GM19238 (cell line): ENCODE measurements around the gene EYA4.

Experiments used
- DNase-seq: peaks from one replicate; pipeline ENCODE4 v3.0.0; 2011; ENCODE audit warnings: low spot score; ENCODE audit not compliant: insufficient read length

Gene EYA4

DNA sequence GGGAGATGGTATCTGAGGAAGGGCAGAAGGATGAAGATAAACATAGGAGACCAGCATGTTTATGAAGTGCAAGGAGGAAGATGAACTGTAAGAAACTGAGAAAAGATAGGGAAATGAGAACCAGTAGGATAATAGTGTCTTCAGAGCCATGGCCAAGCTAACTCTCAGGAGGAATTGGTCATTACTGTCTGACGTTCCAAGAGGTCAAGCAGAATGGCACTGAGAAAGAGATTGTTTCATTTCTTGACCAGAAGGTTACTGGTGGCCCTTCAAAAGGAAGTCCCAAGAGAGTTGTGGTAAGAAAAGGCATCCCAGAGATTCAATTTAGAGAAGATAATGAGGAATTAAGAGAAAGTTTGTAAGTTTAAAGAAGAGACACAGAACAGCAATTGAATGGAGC lies 47.5 kb downstream of the EYA4 start:
- DNase-seq, result no peak

DNA sequence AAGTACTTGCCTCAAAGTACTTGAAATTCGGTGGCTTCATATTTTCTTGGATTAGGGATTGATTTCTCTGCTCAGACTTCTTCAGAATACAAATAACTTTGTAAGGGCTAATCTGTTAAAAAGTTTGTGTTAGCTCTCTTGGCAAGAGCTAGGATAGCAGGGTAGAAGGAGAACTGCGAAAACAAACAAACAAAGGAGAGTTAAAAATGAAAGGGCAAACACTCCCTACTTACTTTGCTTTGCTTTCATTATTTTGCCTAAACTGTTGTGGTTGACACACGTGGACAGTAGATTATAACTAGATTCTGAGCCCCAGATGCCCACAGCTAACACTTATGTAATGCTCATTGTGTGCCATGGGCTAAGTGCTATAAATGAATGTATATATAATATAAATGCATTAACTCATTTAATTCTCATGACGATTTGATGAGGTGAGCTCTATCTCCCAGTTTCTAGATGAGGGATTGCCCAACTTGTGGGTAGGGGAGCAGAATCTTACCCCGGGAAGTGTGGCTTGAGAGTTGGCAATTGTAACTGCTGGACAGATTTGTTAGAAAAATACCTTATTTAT lies 48.7 kb downstream of the EYA4 start:
- no peak for DNase-seq

DNA sequence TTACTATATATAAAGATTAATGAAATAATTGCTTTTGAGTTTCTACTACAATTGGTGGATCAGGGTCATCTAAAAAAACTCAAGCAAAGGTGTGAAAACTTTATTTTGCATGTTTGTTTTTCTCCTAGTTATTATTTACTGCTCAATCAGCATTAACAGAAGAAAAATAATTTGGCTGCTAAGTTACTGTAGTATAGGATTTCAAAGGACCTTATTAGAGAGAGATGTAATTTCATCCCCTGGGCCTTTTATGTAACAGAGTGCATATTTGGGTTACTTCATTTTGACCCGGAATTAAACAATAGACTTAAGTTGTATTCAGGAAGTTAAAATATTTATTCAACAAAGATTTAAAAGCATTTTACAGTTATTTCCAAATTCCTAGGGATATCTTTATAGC lies 49.8 kb downstream of the EYA4 start:
- DNase-seq, result no peak

DNA sequence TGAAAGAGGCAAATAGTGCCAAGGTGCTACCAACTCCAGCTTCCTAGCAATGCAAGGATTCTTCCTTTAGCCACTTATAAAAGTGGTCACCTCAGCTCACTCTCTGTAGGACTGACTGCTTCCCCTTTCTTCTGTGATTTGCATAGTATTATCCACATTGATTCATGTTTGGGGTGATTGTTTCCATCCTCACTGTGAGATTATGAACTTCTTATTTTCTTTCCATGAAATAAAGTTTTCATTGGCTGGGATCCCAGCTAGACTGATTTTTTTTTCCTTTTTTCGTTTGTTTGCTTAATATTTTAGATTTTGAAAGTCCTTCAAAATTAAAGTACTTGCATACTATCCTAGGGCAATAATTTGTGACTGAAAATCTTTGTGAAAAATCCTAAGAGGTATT lies 50.5 kb downstream of the EYA4 start:
- no peak for DNase-seq

DNA sequence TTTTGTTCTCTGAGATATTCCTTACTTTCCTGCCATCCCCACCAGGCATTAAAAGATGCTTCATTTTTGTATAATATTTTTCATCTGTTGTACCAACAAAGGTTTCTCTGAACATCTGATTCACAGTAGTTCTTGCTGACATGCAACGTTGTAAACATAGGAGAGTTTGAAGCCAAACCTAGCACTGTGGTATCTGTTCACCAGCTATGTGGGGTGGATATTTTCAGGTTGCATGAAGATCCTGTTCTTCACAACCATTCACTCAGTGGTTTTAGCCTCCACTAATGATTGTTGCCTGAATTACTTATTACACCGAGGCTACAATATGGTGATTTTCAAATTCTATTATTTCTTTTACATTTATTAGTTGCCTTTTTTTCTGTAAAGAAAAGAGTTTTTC lies 56.5 kb downstream of the EYA4 start:
- no peak for DNase-seq

DNA sequence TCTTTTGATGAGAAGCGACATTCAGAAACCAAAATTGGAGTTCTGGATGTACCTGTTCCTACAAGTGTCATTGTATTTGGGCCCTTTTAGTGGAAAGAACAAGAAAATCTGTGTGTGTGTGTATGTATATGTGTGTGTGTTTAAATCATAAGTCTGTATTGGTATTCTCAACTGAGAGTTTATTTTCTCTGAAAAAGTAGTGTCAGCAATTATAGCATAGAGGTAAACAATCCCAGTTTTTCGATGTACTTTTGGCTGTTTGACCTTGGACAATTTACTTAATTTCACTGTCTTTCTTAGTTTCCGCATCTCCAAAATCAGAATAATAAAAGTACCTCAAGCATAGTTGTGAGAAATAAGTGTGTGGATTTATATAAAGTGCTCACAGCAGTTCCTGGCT lies 57.2 kb downstream of the EYA4 start:
- no peak for DNase-seq

DNA sequence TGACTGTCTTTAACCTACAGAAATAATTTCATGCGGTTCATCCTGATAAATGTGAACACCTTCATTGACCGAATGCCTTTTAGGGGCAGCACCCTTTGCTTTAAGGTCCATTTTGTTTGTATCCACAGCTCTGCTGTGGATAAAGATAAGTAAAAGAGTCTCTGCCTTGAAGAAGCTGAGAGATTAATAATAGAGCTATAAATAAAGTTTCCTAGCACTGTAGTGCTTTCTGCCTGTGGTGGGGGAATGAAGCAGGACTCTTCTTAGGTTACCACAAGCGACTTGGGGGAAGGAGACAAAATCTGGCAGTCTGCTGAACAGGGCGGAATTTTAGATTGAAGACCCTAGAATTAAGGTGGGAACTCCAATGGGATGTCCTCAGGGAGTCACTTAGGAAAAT lies 57.6 kb downstream of the EYA4 start:
- no peak for DNase-seq

DNA sequence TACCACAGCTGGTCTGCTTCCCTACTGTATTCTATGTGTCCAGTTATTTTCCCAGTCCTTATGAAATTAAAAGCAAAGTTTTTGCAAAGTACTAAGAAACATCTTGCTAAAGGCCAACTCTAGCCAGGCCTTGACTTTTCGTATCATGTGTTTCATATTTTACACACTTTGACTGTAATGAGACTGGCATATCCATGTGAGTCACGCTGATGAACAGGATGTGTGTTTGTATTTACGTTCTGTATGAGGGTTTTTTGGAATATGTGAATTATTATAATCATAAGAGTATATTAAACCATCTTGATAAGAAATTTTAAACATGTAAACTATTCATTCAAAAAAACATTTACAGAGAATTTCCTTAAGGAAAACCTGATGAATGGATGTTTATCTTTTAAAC lies 59.7 kb downstream of the EYA4 start:
- no peak for DNase-seq

DNA sequence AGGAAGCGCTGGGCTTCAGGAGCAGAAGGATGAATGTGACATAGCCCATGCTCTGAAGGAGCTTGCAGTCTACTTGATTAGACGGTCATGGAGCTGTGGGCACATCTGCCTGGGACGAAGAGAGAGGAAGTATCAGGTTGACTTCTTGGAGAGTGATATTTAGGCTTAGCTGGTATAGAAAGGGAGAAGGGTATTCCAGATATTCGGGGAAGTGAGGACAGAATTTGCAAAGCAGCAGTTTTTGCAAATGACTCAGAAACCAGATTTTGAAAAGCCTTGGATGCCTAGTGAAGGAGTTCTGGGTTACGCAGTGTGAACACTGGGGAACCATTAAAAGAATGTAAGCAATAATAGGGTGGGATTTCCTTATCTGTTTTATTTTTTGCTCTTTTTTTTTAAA lies 60.7 kb downstream of the EYA4 start:
- no peak for DNase-seq

DNA sequence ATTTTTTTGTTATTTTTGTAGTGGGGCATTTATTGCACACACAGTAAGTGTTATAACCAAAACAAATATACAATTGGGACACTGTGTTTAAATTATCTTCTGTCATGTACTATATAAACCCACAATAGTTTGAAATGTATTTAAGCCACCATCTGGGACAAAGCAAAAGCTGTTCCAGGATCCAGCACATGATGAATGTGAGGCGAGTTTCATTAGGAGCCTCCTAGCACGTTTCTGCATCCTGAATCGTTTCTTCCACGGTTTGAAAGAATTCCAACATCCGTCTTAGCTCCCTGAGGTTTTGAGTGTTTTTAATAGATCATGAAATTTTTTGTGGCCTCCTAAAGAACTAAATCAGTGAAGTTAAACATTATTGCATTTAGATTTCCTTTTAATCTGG lies 65.8 kb downstream of the EYA4 start:
- DNase-seq, result no peak

DNA sequence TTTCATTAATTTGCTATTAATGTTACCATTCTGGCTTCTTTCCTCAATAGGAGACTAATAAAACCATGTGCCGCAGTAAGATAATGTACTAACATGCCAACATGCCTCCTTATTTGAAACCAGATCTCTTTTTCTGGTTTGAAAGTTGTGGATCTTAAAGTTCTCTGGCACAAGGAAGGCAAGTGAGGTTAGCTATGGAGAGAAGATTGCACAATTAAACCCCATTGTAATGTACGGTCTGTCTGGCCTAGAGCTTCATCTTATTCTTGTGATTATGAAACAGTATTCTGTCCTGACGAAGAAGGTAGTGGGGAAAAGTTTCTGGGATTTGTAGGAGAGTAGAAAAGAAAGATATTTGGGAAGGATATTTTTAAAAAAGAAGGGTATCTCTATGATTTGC lies 68.4 kb downstream of the EYA4 start:
- no peak for DNase-seq

DNA sequence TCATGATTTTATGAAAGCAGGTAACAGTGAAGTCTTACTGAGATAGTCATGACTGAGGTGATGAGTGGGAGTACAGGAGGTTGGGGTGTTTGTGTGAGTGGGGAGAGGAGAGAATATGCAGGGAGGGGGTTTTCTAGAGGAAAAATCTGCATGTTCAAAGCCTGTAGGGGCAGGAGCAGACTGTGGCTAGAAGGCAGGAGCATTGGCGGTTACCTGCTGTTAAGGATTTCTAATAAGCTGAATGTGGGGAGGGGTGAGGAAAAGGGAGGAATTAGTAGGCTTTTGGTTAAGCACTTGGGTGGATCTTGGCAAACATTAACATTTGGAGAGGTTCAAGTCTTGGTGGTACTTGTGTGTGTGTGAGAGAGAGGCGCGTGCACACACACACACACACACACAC lies 70.8 kb downstream of the EYA4 start:
- no peak for DNase-seq

DNA sequence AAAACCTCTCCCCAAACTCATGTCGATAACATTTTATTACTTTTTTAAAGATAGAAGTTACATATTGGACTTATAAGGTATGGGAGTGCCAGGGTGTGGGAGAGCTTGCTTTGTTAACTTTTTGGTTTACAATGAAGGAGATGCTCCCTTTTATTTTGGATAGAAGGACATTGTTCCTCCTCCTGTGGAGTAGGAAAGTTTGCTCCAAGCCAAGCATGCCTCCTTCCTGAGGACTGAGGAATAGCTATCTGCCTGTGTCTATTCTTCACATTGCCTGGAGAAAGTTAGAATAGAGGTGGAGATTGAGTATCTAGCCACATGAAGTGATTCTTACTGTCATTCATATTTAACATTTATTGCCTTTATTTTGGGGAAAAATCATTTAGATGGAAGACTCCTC lies 71.9 kb downstream of the EYA4 start:
- no peak for DNase-seq

DNA sequence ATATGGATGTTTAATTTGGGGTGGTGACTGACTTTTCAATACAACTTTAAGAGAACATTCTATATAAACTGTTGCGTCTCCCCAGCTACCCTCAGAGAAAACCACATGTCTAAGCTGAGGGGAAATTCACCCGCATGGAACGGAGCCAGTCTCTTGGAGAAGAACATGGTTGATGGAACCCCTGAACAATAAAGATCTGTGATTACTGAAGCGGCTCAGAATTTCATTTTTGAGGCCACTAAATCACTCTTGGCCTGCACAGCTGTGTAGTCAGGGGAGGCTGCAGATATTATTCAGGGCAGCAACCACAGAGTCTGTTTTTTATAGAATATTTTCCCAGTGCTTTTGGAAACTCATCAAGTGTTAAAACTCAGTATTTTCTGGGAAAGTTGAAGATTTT lies 73.8 kb downstream of the EYA4 start:
- DNase-seq, result no peak

DNA sequence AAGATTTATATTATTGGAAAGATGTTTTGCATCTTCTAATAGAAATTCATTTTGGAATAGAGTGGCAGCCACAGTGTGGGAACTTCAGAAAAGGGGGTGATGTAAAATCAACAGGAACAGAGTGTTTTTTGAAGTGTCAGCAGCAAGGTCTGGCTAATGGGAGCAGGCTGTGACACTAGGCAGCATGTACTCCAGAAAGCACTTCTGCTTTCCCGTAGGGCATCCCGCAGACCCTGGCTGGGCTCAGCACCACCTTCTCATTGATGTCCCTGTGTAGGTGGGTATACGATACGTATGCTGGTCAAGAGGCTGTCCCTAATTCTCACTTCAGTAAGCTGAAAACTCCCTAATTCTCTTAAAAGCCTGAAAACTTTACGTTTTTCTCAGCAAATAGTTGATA lies 74.7 kb downstream of the EYA4 start:
- no peak for DNase-seq

DNA sequence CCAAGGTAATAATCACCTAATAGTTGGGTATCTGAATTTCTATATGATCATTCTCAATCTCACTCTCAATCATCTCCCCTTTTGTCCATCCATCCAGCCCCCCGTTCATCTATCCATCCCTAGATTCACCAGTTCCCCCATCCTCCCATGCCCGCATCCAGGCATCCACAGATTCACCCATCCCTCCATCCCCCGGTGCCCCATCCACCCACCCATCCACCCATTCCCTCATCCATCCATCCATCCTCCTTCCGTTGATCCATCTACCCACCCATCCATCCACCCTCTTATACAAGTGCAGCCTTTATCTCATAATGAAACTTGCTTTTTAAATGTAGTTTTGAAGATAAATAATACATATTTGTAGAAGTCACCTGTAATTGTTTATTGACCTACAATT lies 76.5 kb downstream of the EYA4 start:
- no peak for DNase-seq

DNA sequence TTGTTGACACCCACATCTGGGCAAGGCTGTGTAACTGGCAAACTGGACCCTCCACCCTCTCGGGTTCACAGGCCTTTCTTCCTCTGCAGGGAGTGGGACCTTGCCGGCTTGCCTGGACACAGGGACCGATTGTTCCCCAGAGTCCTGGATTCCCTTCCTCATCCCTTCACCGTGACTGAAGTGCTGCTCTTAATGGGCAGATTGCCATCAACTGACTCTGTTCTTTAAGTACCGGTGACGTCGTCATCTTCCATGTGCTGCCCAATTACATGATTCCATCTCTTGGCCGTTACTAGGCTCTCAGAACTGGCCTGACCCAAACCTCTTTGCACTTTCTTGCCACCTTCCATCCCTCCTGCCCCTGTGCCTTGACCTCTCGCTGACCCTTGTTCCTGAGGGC lies 85.4 kb downstream of the EYA4 start:
- DNase-seq, result no peak

DNA sequence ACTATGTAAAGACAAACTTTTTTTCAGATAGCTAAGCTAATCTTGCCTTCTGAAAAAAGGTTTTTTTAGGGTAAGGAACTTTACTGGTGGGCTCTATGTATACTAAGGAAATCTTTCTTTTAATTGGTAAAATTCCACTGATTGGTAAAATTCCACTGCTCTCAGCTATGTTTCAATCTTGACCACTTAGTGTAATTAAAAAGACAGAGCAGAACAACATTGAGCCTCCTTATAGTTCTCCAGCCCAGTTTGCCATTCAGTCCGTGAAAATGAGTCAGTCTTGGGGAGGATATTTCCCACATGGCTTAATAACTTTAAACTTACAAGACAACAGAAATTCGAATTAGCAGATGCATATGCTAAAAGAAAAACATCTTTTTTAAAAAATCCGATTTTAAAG lies 92.7 kb downstream of the EYA4 start:
- DNase-seq, result no peak

DNA sequence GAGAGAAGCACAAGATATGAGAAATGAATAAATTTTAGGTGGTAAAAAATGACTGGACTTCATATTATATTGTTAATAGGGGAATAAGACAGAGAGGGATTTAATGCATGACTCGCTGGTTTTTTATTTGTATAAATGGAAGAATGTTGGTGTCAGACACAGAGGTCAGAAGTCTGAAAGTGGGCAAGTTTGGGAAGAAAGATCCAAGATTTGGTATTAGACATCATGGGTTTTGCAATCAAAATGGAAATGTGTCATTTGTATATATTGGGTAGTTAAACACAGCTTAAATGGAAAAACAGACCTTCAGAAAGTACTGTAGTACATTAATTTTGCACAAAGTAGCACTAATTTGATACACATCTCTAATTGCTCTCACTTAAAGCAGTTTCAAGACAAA lies 96.2 kb downstream of the EYA4 start:
- DNase-seq, result no peak

DNA sequence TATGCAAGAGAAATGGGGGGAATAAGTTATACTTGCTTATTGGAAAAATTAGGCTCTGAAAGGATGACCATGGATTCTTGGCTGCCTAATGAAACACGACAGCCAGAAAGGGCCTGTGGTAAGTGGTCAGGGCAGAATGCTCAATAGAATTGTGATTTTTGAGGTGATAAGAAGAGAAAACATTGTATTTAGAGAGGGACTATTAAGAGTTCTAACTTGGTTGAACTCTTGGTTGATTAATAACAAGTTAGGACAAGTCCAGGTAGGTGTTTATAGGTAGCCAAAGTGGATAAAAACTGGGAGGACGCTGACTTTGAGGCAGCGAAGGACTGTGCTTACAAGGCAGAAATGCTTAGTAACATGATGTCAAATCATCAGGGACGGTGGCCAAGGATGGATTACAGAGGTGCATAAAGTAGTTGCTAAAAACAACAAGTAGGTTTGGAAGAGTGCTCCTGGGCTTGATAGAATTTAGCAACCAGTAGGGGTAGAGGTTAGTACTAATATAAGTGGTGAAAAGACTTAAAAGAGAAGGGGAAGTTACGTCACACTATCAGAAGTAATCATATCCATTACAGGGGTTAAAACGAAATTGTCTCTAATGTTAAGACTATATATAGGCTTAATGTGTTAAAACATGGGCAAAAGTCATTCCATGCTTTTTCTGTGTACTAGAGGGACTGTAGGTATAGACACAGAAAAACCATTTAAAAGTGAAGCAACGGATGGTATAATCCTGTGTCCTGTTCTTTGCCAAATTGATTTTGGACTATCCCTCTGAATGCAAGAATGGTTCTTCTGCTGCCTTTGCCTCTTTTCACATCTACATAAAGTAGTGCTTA lies 98.6 kb downstream of the EYA4 start:
- no peak for DNase-seq

DNA sequence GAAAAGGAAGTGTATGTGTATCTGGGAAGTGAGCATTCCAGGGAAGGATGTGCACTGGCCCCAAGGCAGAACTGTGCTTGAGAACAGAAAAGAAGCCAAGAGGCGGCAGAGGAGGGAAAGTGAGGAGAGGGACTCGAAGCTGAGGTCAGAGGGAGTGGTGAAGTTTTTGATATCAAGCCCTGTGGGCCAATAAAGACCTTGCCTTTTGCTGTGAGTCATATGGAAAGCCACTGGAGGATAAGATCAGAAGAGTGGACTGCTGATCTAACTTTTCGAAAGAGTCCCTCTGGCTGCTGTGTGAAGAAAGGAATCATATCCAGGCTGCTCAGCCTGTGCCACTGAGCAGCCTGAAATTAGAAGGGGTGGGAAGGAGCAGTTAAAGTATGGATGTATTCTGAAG lies 99.4 kb downstream of the EYA4 start:
- no peak for DNase-seq

DNA sequence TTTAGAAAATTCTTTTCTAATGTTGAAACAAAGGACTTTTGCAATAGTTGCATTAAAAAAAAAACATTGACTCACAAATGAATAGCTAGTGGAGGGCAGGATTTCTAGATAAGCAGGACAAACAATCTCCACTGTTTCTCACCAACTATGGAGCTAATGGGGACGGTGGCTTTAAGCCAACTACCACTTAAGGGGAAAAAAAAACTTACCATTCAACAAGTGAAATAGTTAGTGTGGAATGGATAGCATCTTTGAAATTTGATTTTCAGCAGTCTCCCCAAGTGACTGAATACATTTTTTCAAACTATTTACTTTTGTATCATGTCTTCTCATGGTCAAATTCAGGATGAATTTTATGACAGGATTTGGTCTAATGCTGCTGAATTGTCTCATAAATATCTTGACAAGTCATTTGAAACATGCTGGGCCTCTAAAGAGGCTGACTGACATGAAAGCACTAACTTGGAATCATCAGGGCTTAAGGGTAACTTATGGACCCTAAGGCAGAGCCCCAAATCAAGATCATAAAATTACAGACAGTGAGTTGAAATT lies 100.5 kb downstream of the EYA4 start:
- DNase-seq, result no peak

DNA sequence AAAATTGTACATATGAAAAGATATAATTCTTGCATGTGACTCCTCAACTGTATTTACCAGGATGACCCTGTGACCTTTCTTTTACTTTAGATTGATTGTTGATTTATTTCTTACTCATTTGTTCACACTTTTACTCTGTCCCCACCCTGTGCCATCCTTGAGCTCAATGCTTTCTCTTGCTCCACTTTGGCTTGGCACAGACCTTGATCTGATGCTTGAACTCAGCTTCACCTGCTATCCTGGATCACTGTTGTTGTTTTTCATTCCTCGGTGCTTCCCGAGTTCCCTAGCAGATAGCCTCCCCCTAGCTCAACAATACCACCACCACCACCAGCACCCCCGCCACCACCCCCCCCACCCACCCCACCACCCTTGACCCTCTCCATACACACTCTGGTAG lies 102.1 kb downstream of the EYA4 start:
- DNase-seq, result no peak
